GM12878 (cell line): ENCODE results near the gene RAB3C.

Source experiments
- CHD1 ChIP-seq: IDR thresholded peaks from 2 replicates; pipeline ENCODE4 v1.6.1; 2012; ENCODE audit warnings: low read depth, low read length, improper control_type of control experiment
- CTCF ChIP-seq, 3 experiments: IDR thresholded peaks in 2 of 3; conservative IDR thresholded peaks in 1 of 3; 2 replicates each; pipeline ENCODE4 v1.5.1; 2011; ENCODE audit warnings: low read depth in 3 of 3, low read length in 3 of 3, mild to moderate bottlenecking in 3 of 3, control low read depth in 2 of 3, moderate library complexity in 2 of 3, inconsistent platforms in 1 of 3, mixed read lengths in 1 of 3; ENCODE audit not compliant: control insufficient read depth in 2 of 3, insufficient read depth in 1 of 3; ENCODE audit errors: extremely low read depth in 1 of 3
- EED ChIP-seq: sonication (generic); IDR thresholded peaks from 2 replicates; pipeline ENCODE4 v1.6.1; 2016; ENCODE audit warnings: antibody characterized with exemption, low read depth
- ESRRA ChIP-seq: IDR thresholded peaks from 2 replicates; pipeline ENCODE4 v1.6.1; 2012; ENCODE audit warnings: mild to moderate bottlenecking, low read length, improper control_type of control experiment
- FOXM1 ChIP-seq: IDR thresholded peaks from 2 replicates; pipeline ENCODE4 v1.6.1; 2012; ENCODE audit warnings: low read depth, mild to moderate bottlenecking, inconsistent platforms, low read length, moderate library complexity
- GABPA ChIP-seq: IDR thresholded peaks from 2 replicates; pipeline ENCODE4 v1.6.1; 2014; ENCODE audit warnings: antibody characterized with exemption, low read depth, mild to moderate bottlenecking, inconsistent platforms
- HSF1 ChIP-seq: fragments of 150-350 bp; IDR thresholded peaks from 2 replicates; pipeline ENCODE4 v1.6.1; 2014; ENCODE audit warnings: mild to moderate bottlenecking, low read depth, low read length
- NFXL1 ChIP-seq: fragments of 450-650 bp; IDR thresholded peaks from 2 replicates; pipeline ENCODE4 v1.6.1; 2017; ENCODE audit warnings: antibody characterized with exemption, mild to moderate bottlenecking, borderline replicate concordance
- POLR2AphosphoS2 ChIP-seq: IDR thresholded peaks from 2 replicates; pipeline ENCODE4 v1.6.1; 2011; ENCODE audit warnings: low read depth, mild to moderate bottlenecking, low read length, improper control_type of control experiment, moderate library complexity
- SREBF2 ChIP-seq: IDR thresholded peaks from 2 replicates; pipeline ENCODE4 v1.6.1; 2012; ENCODE audit warnings: mild to moderate bottlenecking, low read length
- TAF1 ChIP-seq: IDR thresholded peaks from 2 replicates; pipeline ENCODE4 v1.6.1; 2011; ENCODE audit warnings: mild to moderate bottlenecking, low read depth, low read length, borderline replicate concordance
- YY1 ChIP-seq: IDR thresholded peaks from 2 replicates; pipeline ENCODE4 v1.6.1; 2011; ENCODE audit warnings: low read depth, mild to moderate bottlenecking, low read length
- TF ChIP-seq, protein P1 (sequence below): IDR thresholded peaks from 2 replicates; pipeline ENCODE4 v1.6.1; 2011; ENCODE audit warnings: borderline replicate concordance, low read depth, mild to moderate bottlenecking, moderate library complexity, low read length; ENCODE audit not compliant: insufficient read depth, poor library complexity, severe bottlenecking
- TF ChIP-seq, protein P2 (sequence below): fragments of 450-650 bp; IDR thresholded peaks from 2 replicates; pipeline ENCODE4 v1.6.1; 2016; ENCODE audit warnings: mild to moderate bottlenecking, moderate library complexity, borderline replicate concordance

DNA sequence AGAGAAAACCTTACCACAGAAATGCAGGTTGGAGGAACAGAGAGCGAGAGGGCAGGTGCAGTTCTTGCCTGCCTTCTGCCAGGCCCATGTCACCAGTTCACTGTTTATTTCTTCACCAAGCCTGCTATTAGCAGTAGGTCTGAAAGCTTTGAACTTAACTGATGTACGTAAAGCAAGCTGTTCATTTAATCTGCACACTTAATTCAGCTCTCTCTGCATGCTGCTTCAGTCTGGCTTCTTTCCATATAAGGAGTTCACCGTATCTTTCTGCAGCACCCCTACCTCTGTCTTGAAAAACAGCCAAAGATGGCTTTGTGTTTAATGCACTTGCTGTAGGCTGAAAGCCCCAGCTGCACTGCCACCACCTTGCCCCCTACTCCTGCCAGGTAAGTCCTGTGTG, 205.1 kb downstream of the RAB3C start:
- no peak for TF ChIP-seq TAF1
- no peak for TF ChIP-seq CTCF (IDR thresholded peaks at IDR 0.05 in 2 of 3, conservative IDR thresholded peaks at IDR 0.05 in 1 of 3; ENCODE audit: control insufficient read depth in 2 of 3, extremely low read depth in 1 of 3, insufficient read depth in 1 of 3, low read depth in 3 of 3, low read length in 3 of 3)
- TF ChIP-seq, protein P1, sequence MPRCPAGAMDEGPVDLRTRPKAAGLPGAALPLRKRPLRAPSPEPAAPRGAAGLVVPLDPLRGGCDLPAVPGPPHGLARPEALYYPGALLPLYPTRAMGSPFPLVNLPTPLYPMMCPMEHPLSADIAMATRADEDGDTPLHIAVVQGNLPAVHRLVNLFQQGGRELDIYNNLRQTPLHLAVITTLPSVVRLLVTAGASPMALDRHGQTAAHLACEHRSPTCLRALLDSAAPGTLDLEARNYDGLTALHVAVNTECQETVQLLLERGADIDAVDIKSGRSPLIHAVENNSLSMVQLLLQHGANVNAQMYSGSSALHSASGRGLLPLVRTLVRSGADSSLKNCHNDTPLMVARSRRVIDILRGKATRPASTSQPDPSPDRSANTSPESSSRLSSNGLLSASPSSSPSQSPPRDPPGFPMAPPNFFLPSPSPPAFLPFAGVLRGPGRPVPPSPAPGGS: no peak
- TF ChIP-seq GABPA: no peak
- TF ChIP-seq YY1: no peak
- no peak for TF ChIP-seq NFXL1
- TF ChIP-seq SREBF2: no peak
- TF ChIP-seq FOXM1: no peak
- TF ChIP-seq HSF1: no peak
- TF ChIP-seq CHD1: no peak
- TF ChIP-seq, protein P2, sequence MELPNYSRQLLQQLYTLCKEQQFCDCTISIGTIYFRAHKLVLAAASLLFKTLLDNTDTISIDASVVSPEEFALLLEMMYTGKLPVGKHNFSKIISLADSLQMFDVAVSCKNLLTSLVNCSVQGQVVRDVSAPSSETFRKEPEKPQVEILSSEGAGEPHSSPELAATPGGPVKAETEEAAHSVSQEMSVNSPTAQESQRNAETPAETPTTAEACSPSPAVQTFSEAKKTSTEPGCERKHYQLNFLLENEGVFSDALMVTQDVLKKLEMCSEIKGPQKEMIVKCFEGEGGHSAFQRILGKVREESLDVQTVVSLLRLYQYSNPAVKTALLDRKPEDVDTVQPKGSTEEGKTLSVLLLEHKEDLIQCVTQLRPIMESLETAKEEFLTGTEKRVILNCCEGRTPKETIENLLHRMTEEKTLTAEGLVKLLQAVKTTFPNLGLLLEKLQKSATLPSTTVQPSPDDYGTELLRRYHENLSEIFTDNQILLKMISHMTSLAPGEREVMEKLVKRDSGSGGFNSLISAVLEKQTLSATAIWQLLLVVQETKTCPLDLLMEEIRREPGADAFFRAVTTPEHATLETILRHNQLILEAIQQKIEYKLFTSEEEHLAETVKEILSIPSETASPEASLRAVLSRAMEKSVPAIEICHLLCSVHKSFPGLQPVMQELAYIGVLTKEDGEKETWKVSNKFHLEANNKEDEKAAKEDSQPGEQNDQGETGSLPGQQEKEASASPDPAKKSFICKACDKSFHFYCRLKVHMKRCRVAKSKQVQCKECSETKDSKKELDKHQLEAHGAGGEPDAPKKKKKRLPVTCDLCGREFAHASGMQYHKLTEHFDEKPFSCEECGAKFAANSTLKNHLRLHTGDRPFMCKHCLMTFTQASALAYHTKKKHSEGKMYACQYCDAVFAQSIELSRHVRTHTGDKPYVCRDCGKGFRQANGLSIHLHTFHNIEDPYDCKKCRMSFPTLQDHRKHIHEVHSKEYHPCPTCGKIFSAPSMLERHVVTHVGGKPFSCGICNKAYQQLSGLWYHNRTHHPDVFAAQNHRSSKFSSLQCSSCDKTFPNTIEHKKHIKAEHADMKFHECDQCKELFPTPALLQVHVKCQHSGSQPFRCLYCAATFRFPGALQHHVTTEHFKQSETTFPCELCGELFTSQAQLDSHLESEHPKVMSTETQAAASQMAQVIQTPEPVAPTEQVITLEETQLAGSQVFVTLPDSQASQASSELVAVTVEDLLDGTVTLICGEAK: no peak
- no peak for TF ChIP-seq ESRRA
- no peak for TF ChIP-seq POLR2AphosphoS2
- TF ChIP-seq EED: no peak
